Thyroid gland (tissue), 4 donors: ENCODE measurements around the gene SLC27A4.

Source experiments
- CTCF ChIP-seq, 6 experiments: fragments of 200-600 bp in 3 of 6; fragments of 450-650 bp in 3 of 6; sonication (generic) in 3 of 6; IDR thresholded peaks; one replicate each; pipeline ENCODE4 v1.5.1; 2016 to 2019; ENCODE audit warnings: antibody characterized with exemption in 6 of 6, mild to moderate bottlenecking in 2 of 6, inconsistent platforms in 1 of 6, moderate library complexity in 1 of 6
- POLR2A ChIP-seq, 2 donors: fragments of 450-650 bp; IDR thresholded peaks; one replicate each; pipeline ENCODE4 v1.6.1; 2017; ENCODE audit warnings: antibody characterized with exemption in 2 of 2, mild to moderate bottlenecking in 2 of 2, moderate library complexity in 1 of 2

GRCh38 chr9:128314697-128315096 is 25.6 kb upstream of the SLC27A4 start:
- TF ChIP-seq CTCF (IDR thresholded peaks at IDR 0.05), result no peak
- no peak for TF ChIP-seq POLR2A (IDR thresholded peaks at IDR 0.05)
